BLaER1 treated with 17β-estradiol and CSF1 and Interleukin-3, amounts not matched to agents 10 nM and 100 nM (cell line): ENCODE measurements around the gene DNAJB1.

Experiments
- H3K27ac ChIP-seq, 11 experiments: shearing (Covaris generic); formaldehyde crosslinking; 2 replicates each; pipeline ENCODE4 v1.8.1; 2022
- H3K27me3 ChIP-seq, 11 experiments: shearing (Covaris generic); formaldehyde crosslinking; 2 replicates each; pipeline ENCODE4 v1.8.1; 2022
- H3K36me3 ChIP-seq, 11 experiments: shearing (Covaris generic); formaldehyde crosslinking; 2 replicates each; pipeline ENCODE4 v1.8.1; 2022
- H3K4me1 ChIP-seq, 10 experiments: shearing (Covaris generic); formaldehyde crosslinking; 2 replicates each; pipeline ENCODE4 v1.8.1; 2022
- H3K4me2 ChIP-seq, 11 experiments: shearing (Covaris generic); formaldehyde crosslinking; 2 replicates each; pipeline ENCODE4 v1.8.1; 2022
- H3K4me3 ChIP-seq, 10 experiments: shearing (Covaris generic); formaldehyde crosslinking; 2 replicates each; pipeline ENCODE4 v1.8.1; 2022
- H3K9ac ChIP-seq, 11 experiments: shearing (Covaris generic); formaldehyde crosslinking; 2 replicates each; pipeline ENCODE4 v1.8.1; 2022
- H3K9me3 ChIP-seq, 11 experiments: shearing (Covaris generic); formaldehyde crosslinking; replicated peaks in 1 of 11; 2 replicates each; pipeline ENCODE4 v1.8.1; 2022
- H4K20me1 ChIP-seq, 11 experiments: shearing (Covaris generic); formaldehyde crosslinking; 2 replicates each; pipeline ENCODE4 v1.8.1; 2022
- Cebpa-rat ChIP-seq, 11 experiments: shearing (Covaris generic); IDR thresholded peaks; 2 replicates each; pipeline ENCODE4 v1.8.1; 2022

Gene DNAJB1

DNA sequence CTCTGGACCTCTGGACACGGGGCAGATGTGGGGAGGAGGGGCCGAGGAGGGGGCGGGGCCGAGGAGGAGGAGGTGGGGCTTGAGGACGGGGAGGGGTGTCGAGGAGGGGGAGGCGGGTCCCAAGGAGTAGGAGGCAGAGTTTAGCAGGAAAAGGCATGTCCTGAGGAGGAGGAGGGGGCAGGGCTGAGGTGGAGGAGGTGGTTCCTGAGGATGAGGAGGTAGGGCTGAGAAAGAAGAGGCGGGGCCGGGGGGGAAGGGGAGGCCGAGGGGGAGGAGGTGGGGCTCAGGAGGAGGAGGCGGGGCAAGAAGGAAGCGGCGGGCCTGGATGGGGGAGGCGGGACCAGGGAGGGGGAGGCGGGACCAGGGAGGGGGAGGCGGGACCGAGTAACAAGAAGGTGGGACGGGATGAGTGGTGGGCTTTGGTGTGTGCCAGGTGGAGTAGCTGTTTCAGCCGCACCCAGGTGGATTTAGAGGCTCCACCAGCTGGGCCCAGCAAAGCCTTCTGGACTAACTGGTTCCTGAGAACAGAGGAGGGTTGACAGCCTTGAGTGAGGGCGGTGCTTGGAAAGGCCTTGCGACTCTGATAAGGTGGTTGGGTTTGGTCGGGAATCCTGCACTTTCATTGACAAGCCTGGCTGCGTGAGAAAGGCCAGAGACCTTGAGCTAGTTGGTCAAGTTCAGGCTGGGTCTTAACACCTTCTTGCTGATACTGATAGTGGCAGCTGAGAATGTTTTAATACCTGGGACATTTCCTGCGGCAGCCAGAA lies 18.9 kb upstream of the DNAJB1 start:
- TF ChIP-seq Cebpa-rat (IDR thresholded peaks at IDR 0.05): no peak
- peaks cover 29 to 69% (median 48%) of the 10 kb centered on the region in 10 experiments for H3K4me1 ChIP-seq
- no peaks in the 10 kb centered on the region for H3K9me3 ChIP-seq
- H3K4me3 ChIP-seq: no peak overlapping the region
- H3K36me3 ChIP-seq: peaks cover 5 to 42% (median 14%) of the 10 kb centered on the region in 11 experiments; a peak in 17 of 22 replicates
- H3K27me3 ChIP-seq: no peaks in the 10 kb centered on the region
- H4K20me1 ChIP-seq: peaks cover 16 to 67% (median 44%) of the 10 kb centered on the region in 11 experiments; a peak in 16 of 22 replicates
- peak overlapping the region in 2 of 11 experiments; percentile 11 to 20; a peak in 3 of 22 replicates for H3K4me2 ChIP-seq
- no peak overlapping the region for H3K9ac ChIP-seq
- H3K27ac ChIP-seq: no peak overlapping the region

DNA sequence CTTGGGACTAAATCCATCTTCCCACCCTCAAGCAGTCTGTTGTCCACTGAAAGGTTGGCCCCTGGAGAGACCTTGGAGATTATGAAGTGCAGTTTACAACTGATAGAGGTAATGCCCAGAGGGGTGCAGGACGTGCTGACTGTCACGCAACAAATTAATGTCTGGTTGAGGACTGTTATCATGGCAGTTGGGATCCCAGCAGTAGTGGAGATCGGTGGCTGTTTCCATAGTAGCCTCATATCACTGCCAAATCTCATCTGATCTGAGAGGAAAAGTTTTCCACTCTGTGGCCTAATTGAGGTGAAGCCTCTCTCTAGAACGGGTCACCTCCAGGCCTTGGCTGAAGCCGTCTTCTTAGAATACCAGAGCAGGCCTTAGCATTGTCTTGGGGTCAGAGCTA lies 15.3 kb upstream of the DNAJB1 start:
- Histone ChIP-seq H3K4me3 (no peak overlapping the region), H3K27me3 (no peaks in the 10 kb centered on the region), H3K9ac (peak overlapping the region in 3 of 11 experiments; percentile 20 to 23 (median 22); a peak in 3 of 22 replicates), H4K20me1 (peaks cover 12 to 69% (median 35%) of the 10 kb centered on the region in 11 experiments; a peak in 17 of 22 replicates), H3K27ac (peak overlapping the region in 5 of 11 experiments; percentile 6 to 79 (median 53); a peak in 8 of 22 replicates), H3K4me1 (peaks cover 43 to 71% (median 63%) of the 10 kb centered on the region in 10 experiments), H3K36me3 (peaks cover 0 to 25% (median 10%) of the 10 kb centered on the region in 11 experiments; a peak in 16 of 22 replicates), H3K4me2 (peak overlapping the region in 1 of 11 experiments; percentile 87; a peak in 2 of 22 replicates), H3K9me3 (no peaks in the 10 kb centered on the region)
- TF ChIP-seq Cebpa-rat (IDR thresholded peaks at IDR 0.05): no peak

DNA sequence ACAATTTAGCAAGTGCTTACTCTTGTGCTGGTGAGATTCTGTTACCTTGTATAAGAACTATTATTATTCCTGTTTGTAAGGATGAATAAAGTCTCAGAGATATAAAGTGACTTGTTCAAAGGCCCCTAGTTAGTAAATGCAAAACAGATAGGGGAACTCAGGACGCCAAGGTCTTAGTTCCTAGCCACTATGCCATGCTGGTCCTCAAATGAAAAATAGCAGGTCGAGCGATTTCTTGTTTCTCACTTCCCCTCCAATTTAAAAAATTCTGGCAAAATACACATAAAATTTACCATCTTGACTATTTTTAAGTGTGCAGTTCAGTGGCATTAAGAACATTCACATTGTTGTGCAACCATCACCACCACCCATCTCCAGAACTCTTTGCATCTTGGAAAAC lies 12.3 kb upstream of the DNAJB1 start:
- peak overlapping the region; percentile 84 to 99 (median 90) for H3K4me2 ChIP-seq

DNA sequence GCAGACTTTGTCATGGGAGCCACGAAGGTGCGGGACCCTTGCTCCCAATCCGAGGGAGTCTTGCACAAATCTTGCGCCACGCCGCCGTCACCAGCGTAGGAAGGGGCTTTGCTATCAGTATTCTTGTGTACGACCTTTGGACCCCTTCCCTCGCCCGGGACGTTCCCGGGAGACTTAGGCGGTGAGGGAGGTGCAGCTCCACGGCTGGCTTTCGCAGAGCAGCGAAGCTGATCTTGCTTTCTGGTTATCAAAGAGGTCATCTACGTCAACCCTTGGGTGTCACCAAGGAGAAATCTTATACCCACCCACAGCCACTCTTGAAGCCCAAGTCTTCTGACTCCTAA lies 11.8 kb upstream of the DNAJB1 start:
- H3K9me3 ChIP-seq: no peaks in the 10 kb centered on the region
- H3K27me3 ChIP-seq: no peaks in the 10 kb centered on the region
- peak in 5 of 11 experiments; percentile 28 to 81 (median 44); a peak in 6 of 22 replicates for TF ChIP-seq Cebpa-rat (IDR thresholded peaks at IDR 0.05)
- H4K20me1 ChIP-seq: peaks cover 3 to 44% (median 17%) of the 10 kb centered on the region in 11 experiments; a peak in 15 of 22 replicates
- H3K27ac ChIP-seq: peak overlapping the region; percentile 45 to 86 (median 77); a peak in 21 of 22 replicates
- peak overlapping the region; percentile 84 to 99 (median 90) for H3K4me2 ChIP-seq
- peak overlapping the region; percentile 70 to 87 (median 76) for H3K4me3 ChIP-seq
- H3K36me3 ChIP-seq: peaks cover 0 to 24% (median 8%) of the 10 kb centered on the region in 11 experiments; a peak in 16 of 22 replicates
- H3K4me1 ChIP-seq: peaks cover 33 to 47% (median 42%) of the 10 kb centered on the region in 10 experiments
- peak overlapping the region; percentile 69 to 86 (median 82) for H3K9ac ChIP-seq

More for the DNA sequence above, 12.3 kb upstream of the DNAJB1 start:
- peak overlapping the region; percentile 70 to 87 (median 76) for H3K4me3 ChIP-seq
- no peaks in the 10 kb centered on the region for H3K27me3 ChIP-seq
- H3K36me3 ChIP-seq: peaks cover 0 to 25% (median 10%) of the 10 kb centered on the region in 11 experiments; a peak in 16 of 22 replicates
- H3K27ac ChIP-seq: peak overlapping the region; percentile 4 to 86 (median 77); a peak in 19 of 22 replicates
- no peak for TF ChIP-seq Cebpa-rat (IDR thresholded peaks at IDR 0.05)
- peaks cover 5 to 46% (median 17%) of the 10 kb centered on the region in 11 experiments; a peak in 15 of 22 replicates for H4K20me1 ChIP-seq
- H3K4me1 ChIP-seq: peaks cover 35 to 49% (median 45%) of the 10 kb centered on the region in 10 experiments
- H3K9ac ChIP-seq: peak overlapping the region; percentile 69 to 86 (median 82); a peak in 21 of 22 replicates
- H3K9me3 ChIP-seq: no peaks in the 10 kb centered on the region

- no peaks in the 10 kb centered on the region for H3K9me3 ChIP-seq
- H4K20me1 ChIP-seq: peaks cover 0 to 39% (median 12%) of the 10 kb centered on the region in 11 experiments; a peak in 14 of 22 replicates
- peaks cover 0 to 19% (median 3%) of the 10 kb centered on the region in 11 experiments; a peak in 15 of 22 replicates for H3K36me3 ChIP-seq
- no peaks in the 10 kb centered on the region for H3K27me3 ChIP-seq
- peaks cover 31 to 41% (median 38%) of the 10 kb centered on the region in 10 experiments for H3K4me1 ChIP-seq
- H3K9ac ChIP-seq: peak within 1 kb of the TSS; percentile 69 to 86 (median 82)
- H3K4me2 ChIP-seq: peak within 1 kb of the TSS; percentile 87 to 99 (median 92)
- H3K4me3 ChIP-seq: peak within 1 kb of the TSS; percentile 70 to 87 (median 76)
- H3K27ac ChIP-seq: peak within 1 kb of the TSS; percentile 45 to 86 (median 77); a peak in 21 of 22 replicates
- TF ChIP-seq Cebpa-rat (IDR thresholded peaks at IDR 0.05): no peak
Observed at GRCh38 chr19:14529254-14530004, 11.2 kb upstream of the DNAJB1 start, which contains the start of gene TECR. Gene TECR (plus strand): TSS chr19:14529594. CDS start chr19:14529697, 103 bp downstream.

- no peaks in the 10 kb centered on the region for H3K9me3 ChIP-seq
- peaks cover 0 to 11% (median 0%) of the 10 kb centered on the region in 11 experiments; a peak in 3 of 22 replicates for H3K36me3 ChIP-seq
- peak overlapping the region; percentile 78 to 93 (median 89) for H3K4me2 ChIP-seq
- H3K27me3 ChIP-seq: no peaks in the 10 kb centered on the region
- TF ChIP-seq Cebpa-rat (IDR thresholded peaks at IDR 0.05): no peak
- H3K4me1 ChIP-seq: peaks cover 35 to 47% (median 40%) of the 10 kb centered on the region in 10 experiments
- H3K27ac ChIP-seq: peak overlapping the region in 10 of 11 experiments; percentile 47 to 80 (median 74); a peak in 20 of 22 replicates
- H4K20me1 ChIP-seq: peaks cover 0 to 34% (median 12%) of the 10 kb centered on the region in 11 experiments; a peak in 14 of 22 replicates
- H3K4me3 ChIP-seq: peak overlapping the region; percentile 57 to 87 (median 76)
- peak overlapping the region; percentile 64 to 86 (median 77) for H3K9ac ChIP-seq
Observed at GRCh38 chr19:14528419-14529253, 10.4 kb upstream of the DNAJB1 start.

DNA sequence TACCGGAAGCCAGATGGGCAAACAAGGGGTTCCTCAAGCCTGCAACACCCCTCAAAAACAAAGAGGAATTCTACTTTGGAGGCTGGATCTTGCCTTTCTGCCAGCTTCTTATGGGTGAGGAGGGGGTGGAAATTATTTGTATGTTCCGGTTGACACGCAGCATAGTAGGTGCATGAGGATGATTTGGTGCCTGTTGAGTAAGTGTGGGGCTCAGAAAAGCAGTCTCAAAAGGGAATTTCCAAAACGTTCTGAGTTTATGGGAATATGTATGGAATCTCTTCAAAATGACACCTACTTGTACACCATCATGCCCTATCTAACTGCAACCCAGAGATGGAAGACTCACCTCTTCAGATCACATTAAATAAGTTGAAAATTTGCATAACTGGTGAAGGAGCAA lies 8.2 kb upstream of the DNAJB1 start:
- no peak for TF ChIP-seq Cebpa-rat (IDR thresholded peaks at IDR 0.05)
- Histone ChIP-seq H3K4me3 (no peak overlapping the region), H3K4me2 (no peak overlapping the region), H3K9ac (0 out of 22 replicates have a peak overlapping the region, but pooled peaks of 1 of the 11 experiments have one; percentile 3), H3K27me3 (no peaks in the 10 kb centered on the region), H3K27ac (no peak overlapping the region), H3K4me1 (peaks cover 33 to 48% (median 46%) of the 10 kb centered on the region in 10 experiments), H4K20me1 (peaks cover 0 to 16% (median 9%) of the 10 kb centered on the region in 11 experiments; a peak in 11 of 22 replicates), H3K9me3 (no peaks in the 10 kb centered on the region), H3K36me3 (no peaks in the 10 kb centered on the region)
